NCI-H1048 (cell line): ENCODE measurements around the gene CGB5.
"Not testable (repeated sequence)": the region's sequence is repeated elsewhere in the genome, so short reads cannot be mapped to it uniquely, and the experiment has no call there.

Source experiments
- DNase-seq: peaks from one replicate; lab custom pipeline; 2025; lab: John Stamatoyannopoulos, UW

The CGB5 gene

DNA sequence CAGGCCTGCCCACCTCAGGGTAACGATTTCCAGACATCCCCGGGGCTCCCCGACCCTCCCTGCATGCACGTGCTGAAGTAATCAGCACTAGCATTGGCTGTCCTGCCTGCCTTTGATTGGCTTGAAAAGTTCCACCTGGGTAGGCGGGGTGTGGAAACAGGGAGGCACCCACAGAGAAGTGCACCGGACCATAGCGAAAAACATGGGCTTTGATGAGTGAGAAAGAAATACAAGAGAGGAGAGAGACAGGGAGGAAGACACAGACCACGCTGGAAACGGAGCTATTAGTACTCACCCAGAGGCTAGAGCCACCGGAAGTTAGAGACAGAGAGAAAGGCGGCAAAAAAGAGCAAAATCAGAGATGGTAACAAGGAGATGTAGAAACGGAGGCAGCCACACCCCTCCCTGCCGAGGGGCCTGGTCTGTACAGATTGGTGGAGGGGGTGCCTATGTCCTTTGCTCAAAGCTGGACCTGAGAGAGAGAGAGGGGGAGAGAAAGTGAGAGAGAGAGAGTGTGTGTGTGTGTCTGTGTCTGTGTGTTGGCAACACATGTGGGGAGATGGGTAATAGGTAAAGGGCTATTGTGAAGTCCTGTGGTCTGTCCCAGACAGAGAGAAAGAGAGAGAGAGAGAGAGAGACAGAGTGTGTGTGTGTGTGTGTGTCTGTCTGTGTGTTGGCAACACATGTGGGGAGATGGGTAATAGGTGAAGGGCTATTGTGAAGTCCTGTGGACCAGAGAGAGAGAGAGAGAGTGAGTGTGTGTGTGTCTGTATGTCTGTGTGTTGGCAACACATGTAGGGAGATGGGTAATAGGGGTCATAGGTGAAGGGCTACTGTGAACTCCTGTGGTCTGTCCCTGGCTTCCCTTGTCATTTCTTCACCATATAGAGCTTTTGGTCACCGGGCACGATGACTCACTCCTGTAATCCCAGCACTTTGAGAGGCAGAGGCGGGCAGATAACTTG is 22.4 kb upstream of the CGB5 start:
- no peak for DNase-seq

- no peak for DNase-seq
Observed at GRCh38 chr19:49022116-49022515, 21.5 kb upstream of the CGB5 start.

- DNase-seq, result not testable (repeated sequence)
Observed at GRCh38 chr19:49024233-49024632, 19.4 kb upstream of the CGB5 start, which contains the start of gene CGB3. TSS of gene CGB3 (minus strand) at chr19:49024333. CDS start at chr19:49023971, 362 bp downstream.

DNA sequence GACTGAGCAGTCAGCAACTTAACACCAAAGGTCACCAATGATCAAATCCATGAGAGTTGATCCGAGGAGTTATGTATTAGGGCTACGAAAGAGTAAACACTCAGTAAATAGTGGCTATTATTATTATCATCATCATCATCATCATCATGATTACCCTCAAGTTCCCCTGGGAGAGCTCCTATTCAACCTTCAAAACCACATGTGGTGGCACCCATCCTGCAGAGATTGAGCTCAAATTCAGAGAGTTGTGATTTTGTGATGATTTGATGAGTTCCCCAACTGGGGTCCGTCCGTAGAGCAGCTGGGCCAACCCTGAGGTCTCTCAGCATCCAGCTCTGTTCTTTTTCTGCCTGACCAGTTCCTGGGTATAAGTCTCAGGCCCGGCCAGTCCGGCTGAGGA is 18.6 kb upstream of the CGB5 start:
- DNase-seq, result not testable (repeated sequence)

- DNase-seq, result not testable (repeated sequence)
Observed at GRCh38 chr19:49025599-49025998, 18.0 kb upstream of the CGB5 start.

DNA sequence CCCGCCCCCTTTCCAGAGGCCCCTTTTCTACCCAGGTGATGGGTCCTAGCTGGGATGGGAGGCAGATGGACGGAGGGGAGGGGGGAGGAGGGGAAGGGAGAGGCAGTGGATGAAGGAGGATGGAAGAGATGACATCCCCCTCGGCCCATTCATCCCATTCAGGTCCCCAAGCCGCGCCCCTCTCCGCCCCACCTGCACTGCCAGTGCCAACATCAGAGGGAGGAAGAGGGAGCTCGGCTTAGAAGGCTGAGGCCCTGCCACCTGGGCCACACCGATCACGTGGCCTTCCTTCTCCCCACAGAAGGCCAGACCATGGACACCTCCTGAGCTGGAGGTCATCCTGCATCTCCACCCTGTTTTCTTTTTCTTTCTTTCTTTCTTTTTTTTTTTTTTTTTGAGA is 15.0 kb upstream of the CGB5 start:
- DNase-seq, result not testable (repeated sequence)

GRCh38 chr19:49029749-49030148 is 13.9 kb upstream of the CGB5 start:
- DNase-seq, result not testable (repeated sequence)

DNA sequence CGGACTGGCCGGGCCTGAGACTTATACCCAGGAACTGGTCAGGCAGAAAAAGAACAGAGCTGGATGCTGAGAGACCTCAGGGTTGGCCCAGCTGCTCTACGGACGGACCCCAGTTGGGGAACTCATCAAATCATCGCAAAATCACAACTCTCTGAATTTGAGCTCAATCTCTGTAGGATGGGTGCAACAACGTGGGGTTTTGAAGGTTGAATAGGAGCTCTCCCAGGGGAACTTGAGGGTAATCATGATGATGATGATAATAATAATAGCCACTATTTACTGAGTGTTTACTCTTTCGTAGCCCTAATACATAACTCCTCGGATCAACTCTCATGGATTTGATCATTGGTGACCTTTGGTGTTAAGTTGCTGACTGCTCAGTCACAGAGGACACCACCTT is 13.3 kb upstream of the CGB5 start:
- DNase-seq, result not testable (repeated sequence)

GRCh38 chr19:49031642-49032301 is 11.9 kb upstream of the CGB5 start, which contains the start of gene CGB2:
TSS of gene CGB2 (plus strand) at chr19:49031890. CDS start at chr19:49032096, 206 bp downstream.
- not testable (repeated sequence) for DNase-seq

- not testable (repeated sequence) for DNase-seq
Observed at GRCh38 chr19:49036815-49037214, 6.8 kb upstream of the CGB5 start, which contains the start of gene CGB1. TSS of gene CGB1 (minus strand) at chr19:49036895. CDS start at chr19:49036711, 184 bp downstream.

DNA sequence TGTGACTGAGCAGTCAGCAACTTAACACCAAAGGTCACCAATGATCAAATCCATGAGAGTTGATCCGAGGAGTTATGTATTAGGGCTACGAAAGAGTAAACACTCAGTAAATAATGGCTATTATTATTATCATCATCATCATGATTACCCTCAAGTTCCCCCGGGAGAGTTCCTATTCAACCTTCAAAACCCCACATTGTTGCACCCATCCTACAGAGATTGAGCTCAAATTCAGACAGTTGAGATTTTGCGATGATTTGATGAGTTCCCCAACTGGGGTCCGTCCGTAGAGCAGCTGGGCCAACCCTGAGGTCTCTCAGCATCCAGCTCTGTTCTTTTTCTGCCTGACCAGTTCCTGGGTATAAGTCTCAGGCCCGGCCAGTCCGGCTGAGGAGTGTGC is 5.5 kb upstream of the CGB5 start:
- DNase-seq, result not testable (repeated sequence)

DNA sequence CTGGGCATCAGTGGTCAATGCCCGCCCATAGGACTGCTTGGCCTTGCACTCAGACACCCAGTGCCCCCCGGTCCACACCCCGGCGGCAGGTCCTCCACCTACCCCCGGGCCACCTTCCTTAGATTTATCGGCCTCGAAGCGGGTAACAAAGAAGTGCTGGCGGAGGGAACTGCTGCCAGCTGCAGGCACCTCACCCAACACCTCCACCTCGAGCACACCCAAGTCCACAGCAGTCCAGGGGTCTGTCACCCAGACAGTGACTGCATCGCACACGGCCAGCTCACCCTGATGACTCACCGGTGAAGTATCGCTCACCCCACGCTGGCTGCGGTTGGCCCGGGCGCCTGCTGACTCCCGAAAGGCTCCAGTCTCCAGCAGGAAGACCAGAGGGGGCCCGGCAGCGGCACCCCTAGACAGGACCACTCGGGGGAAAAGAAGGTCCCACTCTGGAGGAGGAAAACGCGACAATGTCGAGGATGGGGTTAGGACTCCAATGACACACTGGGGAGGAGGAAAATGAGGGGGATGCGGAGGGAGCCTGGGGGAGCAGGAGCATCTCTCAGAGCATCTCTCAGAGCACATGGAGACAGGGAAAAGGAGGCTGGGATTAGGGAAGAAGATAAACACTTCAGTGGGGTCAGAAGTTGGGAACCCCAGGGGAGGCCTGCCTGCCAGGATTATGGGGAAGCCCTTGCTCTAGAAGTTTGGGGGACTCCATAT is 4.9 kb upstream of the CGB5 start:
- not testable (repeated sequence) for DNase-seq

- not testable (repeated sequence) for DNase-seq
Observed at GRCh38 chr19:49039736-49040135, 3.9 kb upstream of the CGB5 start.

- DNase-seq, result no peak
Observed at GRCh38 chr19:49042177-49042576, 1.5 kb upstream of the CGB5 start.

DNA sequence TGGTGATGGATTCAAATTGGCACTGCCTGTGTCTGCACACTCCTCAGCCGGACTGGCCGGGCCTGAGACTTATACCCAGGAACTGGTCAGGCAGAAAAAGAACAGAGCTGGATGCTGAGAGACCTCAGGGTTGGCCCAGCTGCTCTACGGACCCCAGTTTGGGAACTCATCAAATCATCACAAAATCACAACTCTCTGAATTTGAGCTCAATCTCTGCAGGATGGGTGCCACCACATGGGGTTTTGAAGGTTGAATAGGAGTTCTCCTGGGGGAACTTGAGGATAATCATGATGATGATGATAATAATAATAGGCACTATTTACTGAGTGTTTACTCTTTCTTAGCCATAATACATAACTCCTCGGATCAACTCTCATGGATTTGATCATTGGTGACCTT is 982 bp upstream of the CGB5 start:
- not testable (repeated sequence) for DNase-seq

- DNase-seq, result not testable (repeated sequence)
Observed at GRCh38 chr19:49049011-49049410, 5.4 kb downstream of the CGB5 start, which contains the start of gene CGB8. TSS of gene CGB8 (minus strand) at chr19:49049111. CDS start at chr19:49048739, 372 bp downstream.

- not testable (repeated sequence) for DNase-seq
Observed at GRCh38 chr19:49049834-49050233, 6.2 kb downstream of the CGB5 start.

DNA sequence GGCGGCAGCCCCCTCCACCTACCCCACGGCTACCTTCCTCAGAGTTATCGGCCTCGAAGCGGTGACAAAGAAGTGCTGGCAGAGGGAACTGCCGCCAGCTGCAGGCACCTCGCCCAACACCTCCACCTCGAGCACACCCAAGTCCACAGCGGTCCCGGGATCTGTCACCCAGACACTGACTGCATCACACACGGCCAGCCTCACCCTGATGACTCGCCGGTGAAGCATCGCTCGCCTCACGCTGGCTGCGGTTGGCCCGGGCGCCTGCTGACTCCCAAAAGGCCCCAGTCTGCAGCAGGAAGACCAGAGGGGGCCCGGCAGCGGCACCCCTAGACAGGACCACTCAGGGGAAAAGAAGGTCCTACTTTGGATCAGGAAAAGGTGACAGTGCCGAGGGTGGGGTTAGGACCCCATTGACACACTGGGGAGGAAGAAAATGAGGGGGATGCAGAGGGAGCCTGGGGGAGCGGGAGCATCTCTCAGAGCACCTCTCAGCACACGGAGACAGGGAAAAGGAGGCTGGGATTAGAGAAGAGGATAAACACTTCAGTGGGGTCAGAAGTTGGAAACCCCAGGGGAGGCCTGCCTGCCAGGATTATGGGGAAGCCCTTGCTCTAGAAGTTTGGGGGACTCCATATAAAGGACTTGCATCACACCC is 6.9 kb downstream of the CGB5 start:
- not testable (repeated sequence) for DNase-seq

DNA sequence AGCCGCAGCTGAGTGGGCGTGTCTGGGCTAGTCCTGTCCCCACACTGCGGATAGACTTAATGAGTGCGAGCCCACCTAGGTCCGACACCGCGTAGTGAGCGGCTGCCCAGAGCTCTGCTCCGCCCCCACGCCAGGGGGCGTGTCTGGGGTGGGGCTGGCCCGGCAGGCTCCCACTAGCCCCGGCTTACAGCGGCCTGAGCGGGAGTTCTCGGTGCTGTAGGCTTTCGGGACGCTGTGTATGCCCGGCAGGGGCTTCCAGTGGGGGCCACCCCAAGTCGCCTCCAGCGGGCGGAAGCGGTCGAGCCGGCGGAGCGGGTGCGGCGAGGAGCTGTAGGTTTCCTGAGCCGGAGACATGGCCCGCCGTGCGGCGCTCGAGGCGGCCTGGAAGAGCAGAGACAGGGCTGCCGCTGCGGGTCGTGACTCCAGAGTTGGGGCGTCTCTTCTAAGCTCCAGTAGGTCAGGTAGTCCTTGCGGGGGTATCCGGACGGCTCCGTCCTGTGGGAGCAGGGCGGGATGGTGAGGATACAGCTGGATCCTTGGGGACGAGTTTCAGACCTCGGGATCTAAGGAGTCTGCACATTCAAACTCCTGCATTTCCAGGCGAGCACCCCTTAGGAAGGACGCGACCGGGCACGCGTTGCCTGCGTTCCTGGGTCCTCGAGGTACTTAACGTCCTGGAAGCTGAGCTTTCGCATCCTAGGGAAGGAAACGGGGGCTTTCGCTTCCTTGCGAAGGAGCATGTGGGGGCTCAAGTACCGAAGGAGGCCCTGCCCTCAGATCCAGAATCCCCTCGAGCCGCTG is 12.7 kb downstream of the CGB5 start:
- no peak for DNase-seq

GRCh38 chr19:49056902-49057596 is 13.4 kb downstream of the CGB5 start:
- not testable (repeated sequence) for DNase-seq
